Parathyroid adenoma (tissue), 2 donors: Measurements from ENCODE around the gene SLC10A3.

Source experiments
- H2AFZ ChIP-seq: fragments of 300-600 bp; sonication (generic); one replicate; pipeline ENCODE4 v1.7.0; 2017; ENCODE audit warnings: antibody characterized with exemption, mild to moderate bottlenecking
- H3K27ac ChIP-seq: fragments of 300-600 bp; sonication (generic); one replicate; pipeline ENCODE4 v1.7.0; 2017
- H3K27me3 ChIP-seq: fragments of 300-600 bp; sonication (generic); one replicate; pipeline ENCODE4 v1.7.0; 2017; ENCODE audit warnings: low read length; ENCODE audit not compliant: control insufficient read depth, insufficient read depth
- H3K36me3 ChIP-seq: fragments of 300-600 bp; sonication (generic); one replicate; pipeline ENCODE4 v1.7.0; 2017; ENCODE audit warnings: low read length; ENCODE audit not compliant: control insufficient read depth, insufficient read depth
- H3K4me1 ChIP-seq: fragments of 300-600 bp; sonication (generic); one replicate; pipeline ENCODE4 v1.7.0; 2017; ENCODE audit warnings: control low read depth
- H3K4me2 ChIP-seq: fragments of 300-600 bp; sonication (generic); one replicate; pipeline ENCODE4 v1.7.0; 2017; ENCODE audit warnings: low read length
- H3K4me3 ChIP-seq: fragments of 300-600 bp; sonication (generic); one replicate; pipeline ENCODE4 v1.7.0; 2017; ENCODE audit warnings: low read depth, low read length
- H3K79me2 ChIP-seq: fragments of 300-600 bp; sonication (generic); one replicate; pipeline ENCODE4 v1.7.0; 2017; ENCODE audit warnings: control low read depth
- H3K9ac ChIP-seq: fragments of 300-600 bp; sonication (generic); one replicate; pipeline ENCODE4 v1.7.0; 2017; ENCODE audit warnings: mild to moderate bottlenecking
- H3K9me3 ChIP-seq: fragments of 300-600 bp; sonication (generic); one replicate; pipeline ENCODE4 v1.7.0; 2017; ENCODE audit warnings: low read length; ENCODE audit not compliant: control insufficient read depth
- CTCF ChIP-seq: fragments of 300-600 bp; sonication (generic); IDR thresholded peaks from one replicate; pipeline ENCODE4 v1.7.0; 2017; ENCODE audit warnings: antibody characterized with exemption, mild to moderate bottlenecking
- donor health status: primary hyperparathyroidism.

The SLC10A3 gene

GRCh38 chrX:154511761-154512160 lies 21.3 kb upstream of the SLC10A3 start:
- Histone ChIP-seq H3K79me2 (no peaks in the 10 kb centered on the region), H3K27ac (no peak overlapping the region), H3K36me3 (no peaks in the 10 kb centered on the region), H3K4me3 (no peak overlapping the region), H3K9me3 (no peaks in the 10 kb centered on the region), H3K9ac (no peak overlapping the region), H3K4me1 (peaks cover 4% of the 10 kb centered on the region), H2AFZ (no peak overlapping the region), H3K4me2 (no peak overlapping the region), H3K27me3 (no peaks in the 10 kb centered on the region)
- no peak for TF ChIP-seq CTCF

- H3K9ac ChIP-seq = no peak overlapping the region
- no peak overlapping the region for H3K27ac ChIP-seq
- TF ChIP-seq CTCF = no peak
- H3K79me2 ChIP-seq = no peaks in the 10 kb centered on the region
- no peak overlapping the region for H2AFZ ChIP-seq
- no peak overlapping the region for H3K4me3 ChIP-seq
- H3K4me1 ChIP-seq = no peaks in the 10 kb centered on the region
- no peaks in the 10 kb centered on the region for H3K27me3 ChIP-seq
- no peak overlapping the region for H3K4me2 ChIP-seq
- no peaks in the 10 kb centered on the region for H3K36me3 ChIP-seq
- no peaks in the 10 kb centered on the region for H3K9me3 ChIP-seq
Observed at GRCh38 chrX:154509455-154509854, 19.0 kb upstream of the SLC10A3 start.

GRCh38 chrX:154508384-154508745 lies 17.9 kb upstream of the SLC10A3 start:
- Histone ChIP-seq H3K4me3 (no peak overlapping the region), H3K36me3 (no peaks in the 10 kb centered on the region), H3K9ac (no peak overlapping the region), H3K27me3 (no peaks in the 10 kb centered on the region), H3K4me1 (no peaks in the 10 kb centered on the region), H3K79me2 (no peaks in the 10 kb centered on the region), H3K9me3 (no peaks in the 10 kb centered on the region), H3K27ac (no peak overlapping the region), H3K4me2 (no peak overlapping the region), H2AFZ (no peak overlapping the region)
- no peak for TF ChIP-seq CTCF

- TF ChIP-seq CTCF = no peak
- H3K79me2 ChIP-seq = no peaks in the 10 kb centered on the region
- H3K4me2 ChIP-seq = no peak overlapping the region
- H3K4me1 ChIP-seq = no peaks in the 10 kb centered on the region
- H2AFZ ChIP-seq = no peak overlapping the region
- no peaks in the 10 kb centered on the region for H3K9me3 ChIP-seq
- H3K27me3 ChIP-seq = no peaks in the 10 kb centered on the region
- no peak overlapping the region for H3K4me3 ChIP-seq
- H3K36me3 ChIP-seq = no peaks in the 10 kb centered on the region
- no peak overlapping the region for H3K27ac ChIP-seq
- H3K9ac ChIP-seq = no peak overlapping the region
Observed at GRCh38 chrX:154507673-154508383, 17.4 kb upstream of the SLC10A3 start.
